A673 (cell line): Measurements from ENCODE around the gene DPPA4. TPM values are rescaled to one million over a fixed set of nuclear protein-coding genes. Genes with fewer than 3 reads are reported as not detected.

ENCODE experiments used
- BruUV-seq: library from RNA; stranded (reverse); fragments of 400-500 nt; replicated peaks from 2 replicates; lab custom pipeline; 2021; lab: Mats Ljungman, UMichigan
- CTCF ChIA-PET: fragments of 300-600 bp; sonication (Branson Sonifier 250); formaldehyde crosslinking; loops from one replicate; lab custom pipeline; 2022; ENCODE audit warnings: antibody characterized with exemption; lab: Charles Lee
- POLR2A ChIA-PET: fragments of 300-600 bp; sonication (Branson Sonifier 250); formaldehyde crosslinking; loops from one replicate; lab custom pipeline; 2022; ENCODE audit warnings: antibody characterized with exemption; ENCODE audit not compliant: low non-redundant PET; lab: Charles Lee
- DNase-seq: peaks from one replicate; pipeline ENCODE4 v3.0.0-alpha.2; 2015; ENCODE audit warnings: low spot score
- H3K27ac ChIP-seq: fragments of 200-600 bp; sonication (generic); 2 replicates; pipeline ENCODE4 v1.5.1; 2016; ENCODE audit warnings: mixed run types, low read depth, mild to moderate bottlenecking, mixed read lengths, antibody characterized with exemption, low read length; ENCODE audit not compliant: poor library complexity, severe bottlenecking
- H3K27me3 ChIP-seq: fragments of 200-600 bp; sonication (generic); replicated peaks from 2 replicates; pipeline ENCODE4 v1.6.1; 2017; ENCODE audit warnings: mixed run types, low read depth, mild to moderate bottlenecking, mixed read lengths, antibody characterized with exemption, low read length; ENCODE audit not compliant: insufficient read depth, poor library complexity
- H3K36me3 ChIP-seq: fragments of 200-600 bp; sonication (generic); 2 replicates; pipeline ENCODE4 v1.6.1; 2016; ENCODE audit warnings: mixed run types, mild to moderate bottlenecking, mixed read lengths, antibody characterized with exemption, low read length; ENCODE audit not compliant: insufficient read depth, poor library complexity, severe bottlenecking
- H3K4me1 ChIP-seq: fragments of 200-600 bp; sonication (generic); 2 replicates; pipeline ENCODE4 v1.6.1; 2017; ENCODE audit warnings: mixed run types, mild to moderate bottlenecking, mixed read lengths, antibody characterized with exemption, low read length; ENCODE audit not compliant: insufficient read depth, poor library complexity, severe bottlenecking
- H3K4me3 ChIP-seq: fragments of 200-600 bp; sonication (generic); 2 replicates; pipeline ENCODE4 v1.5.1; 2016; ENCODE audit warnings: low read depth, mixed run types, mild to moderate bottlenecking, mixed read lengths, low read length; ENCODE audit not compliant: poor library complexity, severe bottlenecking
- H3K9me3 ChIP-seq: fragments of 200-600 bp; sonication (generic); 2 replicates; pipeline ENCODE4 v1.6.1; 2016; ENCODE audit warnings: mixed run types, low read depth, mild to moderate bottlenecking, mixed read lengths, antibody characterized with exemption, low read length; ENCODE audit not compliant: poor library complexity, severe bottlenecking
- EZH2 ChIP-seq: fragments of 200-600 bp; sonication (generic); IDR thresholded peaks from 2 replicates; pipeline ENCODE4 v1.6.1; 2017; ENCODE audit warnings: borderline replicate concordance, low read depth, mild to moderate bottlenecking, mixed read lengths, antibody characterized with exemption, low read length; ENCODE audit not compliant: poor library complexity, severe bottlenecking
- intact Hi-C: fragments of 100-400 bp; cut with micrococcal nuclease; formaldehyde crosslinking; loops from one replicate; pipeline ENCODE4 v1.10.0; 2022; ENCODE audit not compliant: unreplicated experiment
- total RNA-seq: library from RNA; stranded (reverse); gene quantifications from 2 replicates; pipeline ENCODE4 v1.2.3, GENCODE V29; 2021
- TF ChIP-seq, protein P1 (sequence below): fragments of 300-800, 200-600 bp; sonication (generic); conservative IDR thresholded peaks from 2 replicates; pipeline ENCODE4 v1.5.1; 2017; ENCODE audit warnings: low read depth, mild to moderate bottlenecking, antibody characterized with exemption, low read length, moderate library complexity, mixed read lengths

DPPA4 gene
- total RNA-seq, 1 experiment from 2014 or later = not detected

GRCh38 chr3:109355625-109356441 lies 18.5 kb upstream of the DPPA4 start:
- no peak for TF ChIP-seq EZH2
- TF ChIP-seq, protein P1, sequence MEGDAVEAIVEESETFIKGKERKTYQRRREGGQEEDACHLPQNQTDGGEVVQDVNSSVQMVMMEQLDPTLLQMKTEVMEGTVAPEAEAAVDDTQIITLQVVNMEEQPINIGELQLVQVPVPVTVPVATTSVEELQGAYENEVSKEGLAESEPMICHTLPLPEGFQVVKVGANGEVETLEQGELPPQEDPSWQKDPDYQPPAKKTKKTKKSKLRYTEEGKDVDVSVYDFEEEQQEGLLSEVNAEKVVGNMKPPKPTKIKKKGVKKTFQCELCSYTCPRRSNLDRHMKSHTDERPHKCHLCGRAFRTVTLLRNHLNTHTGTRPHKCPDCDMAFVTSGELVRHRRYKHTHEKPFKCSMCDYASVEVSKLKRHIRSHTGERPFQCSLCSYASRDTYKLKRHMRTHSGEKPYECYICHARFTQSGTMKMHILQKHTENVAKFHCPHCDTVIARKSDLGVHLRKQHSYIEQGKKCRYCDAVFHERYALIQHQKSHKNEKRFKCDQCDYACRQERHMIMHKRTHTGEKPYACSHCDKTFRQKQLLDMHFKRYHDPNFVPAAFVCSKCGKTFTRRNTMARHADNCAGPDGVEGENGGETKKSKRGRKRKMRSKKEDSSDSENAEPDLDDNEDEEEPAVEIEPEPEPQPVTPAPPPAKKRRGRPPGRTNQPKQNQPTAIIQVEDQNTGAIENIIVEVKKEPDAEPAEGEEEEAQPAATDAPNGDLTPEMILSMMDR = no peak

DNA sequence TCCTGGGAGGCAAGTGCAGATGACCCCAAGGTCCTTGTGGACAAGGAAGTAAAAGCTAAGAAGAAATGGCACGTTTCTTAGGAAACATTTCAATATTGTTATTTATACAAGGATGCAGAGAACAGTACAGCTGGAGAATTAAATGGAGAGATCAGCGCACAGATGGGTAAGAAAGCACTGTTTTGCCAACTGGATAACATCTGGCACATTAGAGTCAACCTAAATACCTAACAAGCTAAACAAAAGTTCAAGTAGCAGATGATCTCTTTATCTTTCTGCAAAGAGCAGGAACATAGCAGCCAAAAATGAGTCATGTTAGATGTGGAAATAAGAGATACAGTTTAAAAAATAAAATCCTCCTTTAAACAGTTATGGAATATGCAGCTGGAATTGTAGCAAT lies 15.7 kb upstream of the DPPA4 start:
- Histone ChIP-seq H3K9me3 (no peaks in the 10 kb centered on the region), H3K27ac (no peak overlapping the region), H3K4me1 (no peaks in the 10 kb centered on the region), H3K36me3 (no peaks in the 10 kb centered on the region), H3K27me3 (no peaks in the 10 kb centered on the region), H3K4me3 (no peak overlapping the region)
- no peak for DNase-seq
- TF ChIP-seq EZH2 = no peak
- TF ChIP-seq, protein P1 = no peak
- BruUV-seq = no TSS peak
- intact Hi-C loops = no loop called here
- POLR2A ChIA-PET = no interaction called here
- CTCF ChIA-PET = no interaction called here

More at GRCh38 chr3:109355625-109356441, 18.5 kb upstream of the DPPA4 start:
- BruUV-seq = no TSS peak
- Histone ChIP-seq H3K27me3 (no peaks in the 10 kb centered on the region), H3K9me3 (no peaks in the 10 kb centered on the region), H3K36me3 (no peaks in the 10 kb centered on the region), H3K4me3 (no peak overlapping the region), H3K4me1 (no peaks in the 10 kb centered on the region), H3K27ac (no peak overlapping the region)
- CTCF ChIA-PET = no interaction called here
- DNase-seq = no peak
- intact Hi-C loops = no loop called here
- POLR2A ChIA-PET = no interaction called here

DNA sequence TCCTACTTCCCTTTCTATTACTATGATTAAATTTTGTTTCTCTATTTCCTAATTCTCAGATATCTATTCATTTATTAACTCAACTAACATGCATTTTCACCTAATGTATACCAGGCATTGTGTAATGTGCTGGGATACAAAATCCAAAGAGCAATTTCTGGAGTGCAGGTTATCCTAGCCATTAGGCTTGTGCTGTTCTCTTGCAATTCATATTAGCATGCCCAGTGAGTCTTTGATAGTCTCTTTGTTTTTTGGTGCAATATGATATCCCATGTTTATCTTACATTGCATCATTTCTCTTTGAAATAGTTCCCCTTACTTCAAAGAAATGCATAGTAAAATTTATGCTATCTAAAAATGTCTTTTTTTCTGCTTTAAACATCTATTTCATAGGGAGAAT lies 13.9 kb upstream of the DPPA4 start:
- H3K4me1 ChIP-seq = no peaks in the 10 kb centered on the region
- ChIA-PET POLR2A (no interaction called here), CTCF (no interaction called here)
- TF ChIP-seq, protein P1 = no peak
- no peak for TF ChIP-seq EZH2
- intact Hi-C loops = no loop called here
- no peaks in the 10 kb centered on the region for H3K9me3 ChIP-seq
- H3K4me3 ChIP-seq = no peak overlapping the region
- no peaks in the 10 kb centered on the region for H3K27me3 ChIP-seq
- H3K27ac ChIP-seq = no peak overlapping the region
- BruUV-seq = no TSS peak
- DNase-seq = no peak
- H3K36me3 ChIP-seq = no peaks in the 10 kb centered on the region
